ENCODE results near the gene SSX4.
"Not testable (repeated sequence)": the region's sequence is repeated elsewhere in the genome, so short reads cannot be mapped to it uniquely, and the experiment has no call there.

GRCh38 chrX:48367717-48368408 lies 15.5 kb upstream of the SSX4 start:
- TF ChIP-seq CTCF, POLR2A (IDR thresholded peaks at IDR 0.05): not testable (repeated sequence)

All from prostate gland (tissue), 2 donors.